H54 (cell line): Measurements from ENCODE around the gene CHRM5.
"Not testable (repeated sequence)": the region's sequence is repeated elsewhere in the genome, so short reads cannot be mapped to it uniquely, and the experiment has no call there.

ENCODE experiments used
- DNase-seq: peaks from one replicate; pipeline ENCODE4 v3.0.0; 2011; ENCODE audit warnings: low spot score, mixed read lengths; ENCODE audit not compliant: insufficient read length
- FAIRE-seq: peaks from 3 replicates; lab custom pipeline; 2011; peaks lifted over from hg19 to GRCh38; lab: Jason Lieb, UNC
- POLR2A ChIP-seq: IDR thresholded peaks from 2 replicates; pipeline ENCODE4 v1.6.1; 2011; ENCODE audit warnings: low read depth, mild to moderate bottlenecking, low read length

CHRM5 gene

GRCh38 chr15:34038871-34039789 lies 70.8 kb downstream of the CHRM5 start, which contains the start of gene AVEN:
AVEN (minus strand) TSS chr15:34039204; CDS start chr15:34039046, 158 bp downstream.
- TF ChIP-seq POLR2A: peak; percentile 58
- peak; percentile 66 for FAIRE-seq

GRCh38 chr15:34039790-34040113 lies 71.5 kb downstream of the CHRM5 start:
- DNase-seq: no peak
- no peak for FAIRE-seq
- TF ChIP-seq POLR2A: no peak

More at GRCh38 chr15:34038871-34039789, 70.8 kb downstream of the CHRM5 start, which contains the start of gene AVEN:
- DNase-seq: peak; percentile 18

- DNase-seq (no peak), FAIRE-seq (no peak)
- TF ChIP-seq POLR2A: no peak
Measured at GRCh38 chr15:34043391-34043790, 75.1 kb downstream of the CHRM5 start.

- DNase-seq (no peak), FAIRE-seq (no peak)
- TF ChIP-seq POLR2A: no peak
Measured at GRCh38 chr15:34043813-34044212, 75.5 kb downstream of the CHRM5 start.

- no peak for TF ChIP-seq POLR2A
- DNase-seq (no peak), FAIRE-seq (no peak)
Measured at GRCh38 chr15:34046471-34047145, 78.3 kb downstream of the CHRM5 start.

GRCh38 chr15:34047893-34048775 lies 79.8 kb downstream of the CHRM5 start:
- DNase-seq: no peak
- TF ChIP-seq POLR2A: no peak; the same call in 1 of the 2 replicates
- FAIRE-seq: peak; percentile 33

GRCh38 chr15:34049112-34049511 lies 80.8 kb downstream of the CHRM5 start:
- FAIRE-seq (peak; percentile 72), DNase-seq (no peak)
- no peak for TF ChIP-seq POLR2A

- not testable (repeated sequence) for FAIRE-seq, DNase-seq
Measured at GRCh38 chr15:34050385-34050784, 82.1 kb downstream of the CHRM5 start.

- FAIRE-seq: no peak
- TF ChIP-seq POLR2A: no peak
- DNase-seq: no peak
Measured at GRCh38 chr15:34054081-34054707, 85.9 kb downstream of the CHRM5 start.

GRCh38 chr15:34055868-34056595 lies 87.7 kb downstream of the CHRM5 start:
- DNase-seq (peak; percentile 25), FAIRE-seq (peak; percentile 90)
- TF ChIP-seq POLR2A: no peak

- DNase-seq (no peak), FAIRE-seq (no peak)
- no peak for TF ChIP-seq POLR2A
Measured at GRCh38 chr15:34056911-34057310, 88.6 kb downstream of the CHRM5 start.

GRCh38 chr15:34059476-34059875 lies 91.2 kb downstream of the CHRM5 start:
- no peak for TF ChIP-seq POLR2A
- no peak for FAIRE-seq
- no peak for DNase-seq
